Smooth muscle cell (in vitro differentiated cells): Measurements from ENCODE around the gene ZNF639. TPM values are rescaled to one million over a fixed set of nuclear protein-coding genes. Genes with fewer than 3 reads are reported as not detected.

Experiments used
- DNase-seq: peaks from one replicate; lab custom pipeline; 2025; ENCODE audit not compliant: unreplicated experiment; lab: John Stamatoyannopoulos, UW
- H2AFZ ChIP-seq: fragments of 200-600 bp; sonication (generic); 2 replicates; pipeline ENCODE4 v1.6.0; 2016; ENCODE audit warnings: antibody characterized with exemption, low read depth, mild to moderate bottlenecking
- H3F3A ChIP-seq: fragments of 200-600 bp; sonication (generic); 2 replicates; pipeline ENCODE4 v1.6.0; 2017; ENCODE audit warnings: antibody characterized with exemption, low read depth
- H3K27ac ChIP-seq: fragments of 200-600 bp; sonication (generic); 2 replicates; pipeline ENCODE4 v1.5.1; 2016; ENCODE audit warnings: low read depth, mild to moderate bottlenecking
- H3K27me3 ChIP-seq: fragments of 200-600 bp; sonication (generic); 2 replicates; pipeline ENCODE4 v1.6.1; 2016; ENCODE audit warnings: low read depth, mild to moderate bottlenecking
- H3K36me3 ChIP-seq: fragments of 200-600 bp; sonication (generic); 2 replicates; pipeline ENCODE4 v1.5.1; 2016; ENCODE audit warnings: low read depth
- H3K4me1 ChIP-seq: fragments of 200-600 bp; sonication (generic); 2 replicates; pipeline ENCODE4 v1.5.1; 2016; ENCODE audit warnings: low read depth
- H3K4me2 ChIP-seq: fragments of 200-600 bp; sonication (generic); 2 replicates; pipeline ENCODE4 v1.6.0; 2016; ENCODE audit warnings: mild to moderate bottlenecking
- H3K4me3 ChIP-seq: fragments of 200-600 bp; sonication (generic); 2 replicates; pipeline ENCODE4 v1.5.1; 2016; ENCODE audit warnings: mild to moderate bottlenecking
- H3K79me2 ChIP-seq: fragments of 200-600 bp; sonication (generic); 2 replicates; pipeline ENCODE4 v1.6.0; 2016; ENCODE audit warnings: low read depth, mild to moderate bottlenecking
- H3K9ac ChIP-seq: fragments of 200-600 bp; sonication (generic); 2 replicates; pipeline ENCODE4 v1.6.0; 2016; ENCODE audit warnings: low read depth
- H3K9me3 ChIP-seq: fragments of 200-600 bp; sonication (generic); replicated peaks from 2 replicates; pipeline ENCODE4 v1.5.1; 2016; ENCODE audit warnings: low read depth
- H4K20me1 ChIP-seq: fragments of 200-600 bp; sonication (generic); 2 replicates; pipeline ENCODE4 v1.6.0; 2016; ENCODE audit warnings: low read depth
- WGBS: methylation state at CpG from one replicate; pipeline ENCODE4 v1.1.7; 2016; ENCODE audit warnings: low lambda C conversion rate; 5-methylcytosine and 5-hydroxymethylcytosine counted together
- polyA plus RNA-seq: library from polyadenylated mRNA; unstranded; fragments of >200 nt; fragmentation: Nextera tagmentation; extraction: Ambion mirVana; gene quantifications from 2 replicates; pipeline ENCODE4 v1.2.1, GENCODE V29; 2016
- total RNA-seq: library from RNA; depleted of rRNA; stranded (reverse); fragments of >200 nt; gene quantifications from 2 replicates; pipeline ENCODE4 v1.2.3, GENCODE V29; 2014
- TF ChIP-seq, protein P1 (sequence below): fragments of 200-600 bp; sonication (generic); IDR thresholded peaks from 2 replicates; pipeline ENCODE4 v1.5.1; 2017; ENCODE audit warnings: borderline replicate concordance, mild to moderate bottlenecking, antibody characterized with exemption; ENCODE audit not compliant: insufficient read depth, poor library complexity, severe bottlenecking

The ZNF639 gene
- total and polyA plus RNA-seq, 2 experiments from 2014 or later: 26.8 to 40.4 TPM

DNA sequence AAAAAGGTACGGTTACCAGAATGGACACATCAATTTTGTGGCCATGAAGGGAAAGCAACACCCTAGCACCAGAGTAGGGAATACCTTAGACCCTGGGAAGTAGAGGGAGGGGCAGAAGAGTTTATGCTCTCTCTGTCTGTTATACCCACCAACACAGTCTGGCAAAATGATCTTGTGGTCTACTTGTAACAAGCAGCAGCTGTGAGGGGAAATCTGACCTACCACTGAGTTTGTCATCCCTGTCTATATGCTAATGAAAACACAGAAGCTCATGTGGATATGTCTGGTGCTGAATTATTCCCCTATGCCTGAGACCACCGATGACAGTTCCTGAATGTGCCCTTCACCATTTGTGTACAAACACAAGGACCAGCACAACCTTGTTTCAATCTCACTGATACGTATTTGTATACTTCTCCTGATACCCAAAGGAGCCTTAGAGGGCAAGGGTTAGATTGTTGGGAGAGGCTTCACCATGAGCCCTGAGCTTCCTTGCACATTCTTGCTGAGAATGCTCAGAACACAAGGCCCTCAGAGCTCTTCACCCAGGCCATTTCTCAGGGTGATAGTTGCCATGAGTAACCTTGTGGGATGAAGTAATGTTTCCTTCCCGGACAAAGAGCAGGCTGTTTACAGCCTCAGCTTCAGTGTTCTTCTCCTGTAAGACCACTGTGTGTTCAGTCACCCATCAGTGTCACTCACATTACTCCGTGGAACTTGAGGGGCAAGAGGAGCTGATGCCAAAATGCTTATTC lies 24.7 kb upstream of the ZNF639 start:
- Histone ChIP-seq H3K9me3 (no peaks in the 10 kb centered on the region), H3K9ac (peak overlapping the region; percentile 36), H3K4me2 (no peak overlapping the region), H2AFZ (peak overlapping the region; percentile 69), H3K27ac (peak overlapping the region; percentile 74), H3K79me2 (no peaks in the 10 kb centered on the region), H4K20me1 (no peaks in the 10 kb centered on the region), H3K36me3 (no peaks in the 10 kb centered on the region), H3F3A (no peaks in the 10 kb centered on the region), H3K4me1 (no peaks in the 10 kb centered on the region), H3K4me3 (no peak overlapping the region), H3K27me3 (peaks cover 5% of the 10 kb centered on the region)
- DNase-seq: no peak
- WGBS: 47% methylated on average over 5 of the region's 5 CpGs
- TF ChIP-seq, protein P1, sequence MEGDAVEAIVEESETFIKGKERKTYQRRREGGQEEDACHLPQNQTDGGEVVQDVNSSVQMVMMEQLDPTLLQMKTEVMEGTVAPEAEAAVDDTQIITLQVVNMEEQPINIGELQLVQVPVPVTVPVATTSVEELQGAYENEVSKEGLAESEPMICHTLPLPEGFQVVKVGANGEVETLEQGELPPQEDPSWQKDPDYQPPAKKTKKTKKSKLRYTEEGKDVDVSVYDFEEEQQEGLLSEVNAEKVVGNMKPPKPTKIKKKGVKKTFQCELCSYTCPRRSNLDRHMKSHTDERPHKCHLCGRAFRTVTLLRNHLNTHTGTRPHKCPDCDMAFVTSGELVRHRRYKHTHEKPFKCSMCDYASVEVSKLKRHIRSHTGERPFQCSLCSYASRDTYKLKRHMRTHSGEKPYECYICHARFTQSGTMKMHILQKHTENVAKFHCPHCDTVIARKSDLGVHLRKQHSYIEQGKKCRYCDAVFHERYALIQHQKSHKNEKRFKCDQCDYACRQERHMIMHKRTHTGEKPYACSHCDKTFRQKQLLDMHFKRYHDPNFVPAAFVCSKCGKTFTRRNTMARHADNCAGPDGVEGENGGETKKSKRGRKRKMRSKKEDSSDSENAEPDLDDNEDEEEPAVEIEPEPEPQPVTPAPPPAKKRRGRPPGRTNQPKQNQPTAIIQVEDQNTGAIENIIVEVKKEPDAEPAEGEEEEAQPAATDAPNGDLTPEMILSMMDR: no peak

DNA sequence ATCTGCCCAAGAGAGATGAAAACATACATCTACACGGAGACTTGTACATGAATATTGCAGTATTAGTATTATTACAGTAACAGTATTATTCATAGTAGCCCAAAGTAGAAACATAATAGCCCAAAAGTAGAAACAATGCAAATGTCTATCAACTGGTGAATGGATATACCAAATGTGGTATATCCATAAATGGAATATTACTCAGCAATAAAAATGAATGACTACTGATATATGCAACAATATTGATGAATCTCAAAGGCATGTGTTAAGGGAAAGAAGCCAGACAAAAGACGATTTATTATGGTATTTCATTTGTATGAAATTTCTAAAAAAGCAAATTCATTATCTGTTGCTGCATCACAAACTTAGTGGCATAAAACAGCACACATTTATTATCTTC lies 23.5 kb upstream of the ZNF639 start:
- H3K27me3 ChIP-seq: peaks cover 4% of the 10 kb centered on the region
- H3K36me3 ChIP-seq: no peaks in the 10 kb centered on the region
- no peak overlapping the region for H3K4me3 ChIP-seq
- no peak overlapping the region for H3K9ac ChIP-seq
- H3K79me2 ChIP-seq: no peaks in the 10 kb centered on the region
- no peak overlapping the region for H3K4me2 ChIP-seq
- H4K20me1 ChIP-seq: no peaks in the 10 kb centered on the region
- H3K4me1 ChIP-seq: no peaks in the 10 kb centered on the region
- no peaks in the 10 kb centered on the region for H3K9me3 ChIP-seq
- no peak for DNase-seq
- no peaks in the 10 kb centered on the region for H3F3A ChIP-seq
- TF ChIP-seq, protein P1: no peak
- H2AFZ ChIP-seq: no peak overlapping the region
- 86% methylated on average over 2 of the region's 2 CpGs for WGBS
- no peak overlapping the region for H3K27ac ChIP-seq

DNA sequence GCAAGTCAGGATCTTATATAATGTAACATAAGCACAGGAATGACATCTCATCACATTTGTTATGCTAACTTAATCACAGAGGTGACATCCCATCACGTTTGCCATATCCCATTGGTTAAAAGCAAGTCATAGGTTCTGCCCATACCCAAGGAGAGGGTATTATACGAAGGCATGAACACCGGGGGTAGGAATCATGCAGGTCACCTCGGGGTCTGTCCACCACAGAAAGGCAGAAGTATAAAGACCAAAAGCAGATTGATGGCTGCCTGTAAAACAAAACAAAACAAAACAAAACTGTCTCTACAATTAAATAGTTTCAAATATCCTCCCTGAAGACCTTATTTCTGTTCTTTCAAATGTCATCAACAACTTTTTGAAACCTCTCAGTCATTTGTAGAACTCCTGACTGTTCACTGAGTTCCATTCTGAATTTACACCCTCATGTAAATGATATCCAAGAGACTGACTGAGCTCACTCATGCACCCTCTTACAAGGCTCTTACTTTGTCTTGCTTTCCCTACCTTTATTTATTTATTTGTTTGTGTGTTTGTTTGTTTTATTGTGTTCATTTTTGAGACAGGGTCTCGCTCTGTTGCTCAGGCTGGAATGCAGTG lies 22.7 kb upstream of the ZNF639 start:
- Histone ChIP-seq H3K4me1 (no peaks in the 10 kb centered on the region), H3K27me3 (no peaks in the 10 kb centered on the region), H3K27ac (no peak overlapping the region), H3K79me2 (no peaks in the 10 kb centered on the region), H2AFZ (no peak overlapping the region), H3K4me2 (no peak overlapping the region), H3K4me3 (no peak overlapping the region), H3K36me3 (no peaks in the 10 kb centered on the region), H3K9me3 (no peaks in the 10 kb centered on the region), H4K20me1 (no peaks in the 10 kb centered on the region), H3K9ac (no peak overlapping the region), H3F3A (no peaks in the 10 kb centered on the region)
- DNase-seq: no peak
- TF ChIP-seq, protein P1: no peak
- 92% methylated on average over 5 of the region's 5 CpGs for WGBS
